ENCODE data around the gene TMEM38A.

DNA sequence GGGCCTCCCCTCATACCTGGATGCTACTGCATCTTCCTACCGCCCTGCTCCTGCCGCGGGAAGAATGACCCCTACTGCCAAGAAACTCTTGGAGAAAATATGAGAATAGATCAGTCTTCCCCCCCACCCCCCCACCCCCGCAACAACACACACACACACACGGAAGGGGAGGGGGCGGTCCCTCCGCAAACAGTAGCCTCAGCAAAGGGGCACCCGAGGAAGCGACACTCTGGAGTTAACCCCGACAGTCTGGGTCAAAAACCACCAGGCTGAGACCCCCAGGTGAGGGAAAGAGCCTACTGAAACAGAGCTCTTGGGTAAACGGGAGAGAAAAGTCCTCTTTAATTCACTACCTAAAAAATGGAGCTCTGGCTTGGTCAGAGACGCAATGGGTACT is 34.1 kb upstream of the TMEM38A start:
- TF ChIP-seq, protein P1, sequence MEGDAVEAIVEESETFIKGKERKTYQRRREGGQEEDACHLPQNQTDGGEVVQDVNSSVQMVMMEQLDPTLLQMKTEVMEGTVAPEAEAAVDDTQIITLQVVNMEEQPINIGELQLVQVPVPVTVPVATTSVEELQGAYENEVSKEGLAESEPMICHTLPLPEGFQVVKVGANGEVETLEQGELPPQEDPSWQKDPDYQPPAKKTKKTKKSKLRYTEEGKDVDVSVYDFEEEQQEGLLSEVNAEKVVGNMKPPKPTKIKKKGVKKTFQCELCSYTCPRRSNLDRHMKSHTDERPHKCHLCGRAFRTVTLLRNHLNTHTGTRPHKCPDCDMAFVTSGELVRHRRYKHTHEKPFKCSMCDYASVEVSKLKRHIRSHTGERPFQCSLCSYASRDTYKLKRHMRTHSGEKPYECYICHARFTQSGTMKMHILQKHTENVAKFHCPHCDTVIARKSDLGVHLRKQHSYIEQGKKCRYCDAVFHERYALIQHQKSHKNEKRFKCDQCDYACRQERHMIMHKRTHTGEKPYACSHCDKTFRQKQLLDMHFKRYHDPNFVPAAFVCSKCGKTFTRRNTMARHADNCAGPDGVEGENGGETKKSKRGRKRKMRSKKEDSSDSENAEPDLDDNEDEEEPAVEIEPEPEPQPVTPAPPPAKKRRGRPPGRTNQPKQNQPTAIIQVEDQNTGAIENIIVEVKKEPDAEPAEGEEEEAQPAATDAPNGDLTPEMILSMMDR (IDR thresholded peaks at IDR 0.05), result no peak
- TF ChIP-seq POLR2A (IDR thresholded peaks at IDR 0.05) (no peak), EP300 (IDR thresholded peaks at IDR 0.05) (no peak)

Measured in sigmoid colon (tissue), 4 donors.